Fibroblast of peridontal ligament (primary cell): Measurements from ENCODE around the gene BACH2.
"Not testable (repeated sequence)": the region's sequence is repeated elsewhere in the genome, so short reads cannot be mapped to it uniquely, and the experiment has no call there.

ENCODE experiments used
- DNase-seq: peaks from one replicate; pipeline ENCODE4 v3.0.0-alpha.2; 2010; ENCODE audit errors: extremely low read depth

The BACH2 gene

GRCh38 chr6:89972025-89972381 is 324.6 kb downstream of the BACH2 start:
- DNase-seq: no peak

- DNase-seq: not testable (repeated sequence)
These were observed 325.2 kb downstream of the BACH2 start for GRCh38 chr6:89971338-89972024.

- peak; percentile 79 for DNase-seq
These were observed 325.9 kb downstream of the BACH2 start for GRCh38 chr6:89970609-89971337.

- no peak for DNase-seq
These were observed 326.6 kb downstream of the BACH2 start for GRCh38 chr6:89970072-89970471.

- no peak for DNase-seq
These were observed 329.7 kb downstream of the BACH2 start for GRCh38 chr6:89966913-89967312.

GRCh38 chr6:89966228-89966544 is 330.5 kb downstream of the BACH2 start:
- peak; percentile 33 for DNase-seq

GRCh38 chr6:89965441-89966227 is 331.0 kb downstream of the BACH2 start:
- DNase-seq: no peak

- DNase-seq: no peak
These were observed 333.3 kb downstream of the BACH2 start for GRCh38 chr6:89963391-89963790.

- no peak for DNase-seq
These were observed 335.2 kb downstream of the BACH2 start for GRCh38 chr6:89961481-89961880.

- no peak for DNase-seq
These were observed 336.8 kb downstream of the BACH2 start for GRCh38 chr6:89959883-89960282.

GRCh38 chr6:89956182-89956581 is 340.5 kb downstream of the BACH2 start:
- DNase-seq: no peak

- no peak for DNase-seq
These were observed 341.3 kb downstream of the BACH2 start for GRCh38 chr6:89955364-89955763.

GRCh38 chr6:89954721-89955148 is 341.9 kb downstream of the BACH2 start:
- DNase-seq: no peak

- peak; percentile 77 for DNase-seq
These were observed 344.0 kb downstream of the BACH2 start for GRCh38 chr6:89952686-89953085.

- DNase-seq: no peak
These were observed 344.5 kb downstream of the BACH2 start for GRCh38 chr6:89952105-89952671.

- no peak for DNase-seq
These were observed 345.0 kb downstream of the BACH2 start for GRCh38 chr6:89951574-89952104.

- no peak for DNase-seq
These were observed 345.7 kb downstream of the BACH2 start for GRCh38 chr6:89950879-89951391.

GRCh38 chr6:89950446-89950845 is 346.2 kb downstream of the BACH2 start:
- no peak for DNase-seq

GRCh38 chr6:89948876-89949275 is 347.8 kb downstream of the BACH2 start:
- peak; percentile 64 for DNase-seq

GRCh38 chr6:89944826-89945407 is 351.7 kb downstream of the BACH2 start:
- peak; percentile 15 for DNase-seq

- DNase-seq: peak; percentile 18
These were observed 352.4 kb downstream of the BACH2 start for GRCh38 chr6:89944181-89944755.
